ENCODE measurements around the gene RBM17.
"Not testable (repeated sequence)": the region's sequence is repeated elsewhere in the genome, so short reads cannot be mapped to it uniquely, and the experiment has no call there.

RBM17 gene

GRCh38 chr10:6136215-6137201, 47.7 kb downstream of the RBM17 start:
- peak overlapping the region; percentile 6 for H3K4me3 ChIP-seq (replicated peaks; ENCODE audit: low read depth, low read length)
- TF ChIP-seq CTCF (IDR thresholded peaks at IDR 0.05; ENCODE audit: low read depth, low read length, missing control alignments): peak; percentile 21
- peak; percentile 63 for DNase-seq (ENCODE audit: extremely low read depth, low read depth)

DNA sequence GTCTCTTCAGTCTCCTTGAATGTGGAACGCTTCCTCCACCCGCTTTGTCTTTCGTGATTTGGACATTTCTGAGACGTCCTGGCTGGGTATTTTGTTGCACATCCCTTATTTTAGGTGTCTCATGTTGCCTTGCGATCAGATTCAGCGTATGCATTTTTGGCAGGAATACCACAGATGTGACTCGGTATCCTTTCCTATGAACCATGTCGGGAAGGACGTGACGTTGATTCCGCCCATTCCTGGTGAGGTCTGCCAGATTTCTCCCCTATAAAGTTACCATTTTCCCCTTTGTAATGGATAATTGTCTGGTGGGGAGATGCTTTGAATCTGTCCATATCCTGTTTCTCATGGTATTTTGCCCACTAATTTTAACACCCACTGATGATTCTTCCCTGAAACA, 49.6 kb downstream of the RBM17 start:
- TF ChIP-seq CTCF (IDR thresholded peaks at IDR 0.05; ENCODE audit: low read depth, low read length, missing control alignments): no peak
- DNase-seq (ENCODE audit: extremely low read depth, low read depth): no peak
- no peak overlapping the region for H3K4me3 ChIP-seq (replicated peaks; ENCODE audit: low read depth, low read length)

GRCh38 chr10:6139470-6139869, 50.6 kb downstream of the RBM17 start:
- no peak for TF ChIP-seq CTCF (IDR thresholded peaks at IDR 0.05; ENCODE audit: low read depth, low read length, missing control alignments)
- H3K4me3 ChIP-seq (replicated peaks; ENCODE audit: low read depth, low read length): no peak overlapping the region

DNA sequence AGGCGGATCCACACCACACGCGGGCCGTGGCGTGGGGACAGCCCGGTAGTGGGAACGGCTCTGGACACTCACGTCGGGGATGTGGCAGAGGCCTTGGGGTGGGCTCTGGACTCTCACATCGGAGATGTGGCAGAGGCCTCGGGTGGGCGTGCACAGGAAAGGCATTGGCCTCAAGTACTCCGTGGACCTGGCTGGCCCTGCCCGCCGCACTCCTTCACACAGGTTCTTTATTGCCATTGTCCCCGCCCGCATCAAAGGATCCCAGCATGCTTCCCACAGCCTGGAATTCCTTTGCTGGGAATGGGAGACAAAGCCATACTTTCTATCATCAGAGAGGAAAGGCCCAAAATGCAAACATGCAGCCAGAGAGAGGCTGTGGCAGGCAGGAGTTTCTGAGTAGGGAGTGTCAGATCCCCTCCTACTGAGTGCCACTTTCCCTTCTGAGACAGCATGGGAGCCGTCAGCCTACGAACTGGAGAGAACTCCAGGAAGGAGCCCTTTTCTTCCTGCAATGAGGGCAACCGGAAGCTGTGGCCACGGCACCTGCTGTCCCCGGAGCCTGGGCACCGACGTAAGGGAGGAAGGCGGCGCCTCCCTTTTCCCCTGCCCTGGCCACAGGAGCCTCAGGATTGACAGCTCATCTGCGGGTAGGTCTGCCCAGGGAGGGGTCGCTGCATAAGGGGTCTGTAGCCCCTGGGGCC, 51.5 kb downstream of the RBM17 start:
- TF ChIP-seq CTCF (IDR thresholded peaks at IDR 0.05; ENCODE audit: low read depth, low read length, missing control alignments): no peak
- DNase-seq (ENCODE audit: extremely low read depth, low read depth): no peak
- H3K4me3 ChIP-seq (replicated peaks; ENCODE audit: low read depth, low read length): no peak overlapping the region

More at GRCh38 chr10:6139470-6139869, 50.6 kb downstream of the RBM17 start:
- no peak for DNase-seq (ENCODE audit: extremely low read depth, low read depth)

GRCh38 chr10:6140965-6141295, 52.1 kb downstream of the RBM17 start:
- TF ChIP-seq CTCF (IDR thresholded peaks at IDR 0.05; ENCODE audit: low read depth, low read length, missing control alignments): no peak
- H3K4me3 ChIP-seq (replicated peaks; ENCODE audit: low read depth, low read length): peak overlapping the region; percentile 39
- no peak for DNase-seq (ENCODE audit: extremely low read depth, low read depth)

- no peak for TF ChIP-seq CTCF (IDR thresholded peaks at IDR 0.05; ENCODE audit: low read depth, low read length, missing control alignments)
- DNase-seq (ENCODE audit: extremely low read depth, low read depth): peak; percentile 41
- H3K4me3 ChIP-seq (replicated peaks; ENCODE audit: low read depth, low read length): peak overlapping the region; percentile 39
Measured at GRCh38 chr10:6141296-6142151, 52.7 kb downstream of the RBM17 start.

DNA sequence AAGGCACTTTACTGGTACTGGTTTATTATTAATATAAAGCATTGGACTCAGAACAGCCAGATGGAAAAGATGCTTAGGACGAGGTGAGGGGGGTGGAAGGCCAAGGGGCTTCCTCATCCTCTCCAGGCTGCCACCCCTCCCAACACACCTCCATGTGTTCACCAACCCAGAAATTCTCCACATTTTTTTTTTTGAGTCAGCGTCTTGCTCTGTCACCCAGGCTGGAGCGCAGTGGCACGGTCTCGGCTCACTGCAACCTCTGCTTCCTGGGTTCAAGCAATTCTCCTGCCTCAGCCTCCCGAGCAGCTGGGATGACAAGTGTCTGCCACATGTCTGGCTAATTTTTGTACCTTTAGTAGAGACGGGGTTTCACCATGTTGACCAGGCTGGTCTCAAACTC, 53.4 kb downstream of the RBM17 start:
- H3K4me3 ChIP-seq (replicated peaks; ENCODE audit: low read depth, low read length); DNase-seq (ENCODE audit: extremely low read depth, low read depth): not testable (repeated sequence)
